ENCODE measurements around the gene COTL1.

DNA sequence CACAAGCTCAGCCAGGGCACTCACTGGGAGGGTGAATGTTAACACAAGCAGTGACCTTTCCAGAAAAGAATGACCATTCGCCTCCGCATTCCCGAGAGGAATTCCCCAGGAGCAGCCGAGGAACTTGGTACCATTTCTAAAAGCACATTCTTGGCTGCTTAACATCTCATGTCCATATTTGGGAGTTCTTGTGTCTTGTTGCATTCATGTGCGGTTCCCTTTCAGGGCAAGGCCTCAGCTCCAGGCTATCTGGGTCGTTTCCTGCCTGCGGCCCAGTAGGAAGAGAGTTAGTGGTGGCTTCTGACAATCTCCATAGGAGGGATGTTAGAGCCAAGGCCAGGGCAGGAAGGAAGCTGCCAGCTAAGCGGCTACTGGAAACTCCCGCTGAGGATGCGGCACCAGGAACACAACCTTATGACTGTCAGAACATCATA is 85.6 kb downstream of the COTL1 start:
- TF ChIP-seq, protein P1, sequence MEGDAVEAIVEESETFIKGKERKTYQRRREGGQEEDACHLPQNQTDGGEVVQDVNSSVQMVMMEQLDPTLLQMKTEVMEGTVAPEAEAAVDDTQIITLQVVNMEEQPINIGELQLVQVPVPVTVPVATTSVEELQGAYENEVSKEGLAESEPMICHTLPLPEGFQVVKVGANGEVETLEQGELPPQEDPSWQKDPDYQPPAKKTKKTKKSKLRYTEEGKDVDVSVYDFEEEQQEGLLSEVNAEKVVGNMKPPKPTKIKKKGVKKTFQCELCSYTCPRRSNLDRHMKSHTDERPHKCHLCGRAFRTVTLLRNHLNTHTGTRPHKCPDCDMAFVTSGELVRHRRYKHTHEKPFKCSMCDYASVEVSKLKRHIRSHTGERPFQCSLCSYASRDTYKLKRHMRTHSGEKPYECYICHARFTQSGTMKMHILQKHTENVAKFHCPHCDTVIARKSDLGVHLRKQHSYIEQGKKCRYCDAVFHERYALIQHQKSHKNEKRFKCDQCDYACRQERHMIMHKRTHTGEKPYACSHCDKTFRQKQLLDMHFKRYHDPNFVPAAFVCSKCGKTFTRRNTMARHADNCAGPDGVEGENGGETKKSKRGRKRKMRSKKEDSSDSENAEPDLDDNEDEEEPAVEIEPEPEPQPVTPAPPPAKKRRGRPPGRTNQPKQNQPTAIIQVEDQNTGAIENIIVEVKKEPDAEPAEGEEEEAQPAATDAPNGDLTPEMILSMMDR (IDR thresholded peaks at IDR 0.05), result no peak
- no peak for TF ChIP-seq POLR2A (IDR thresholded peaks at IDR 0.05)
- TF ChIP-seq EP300 (IDR thresholded peaks at IDR 0.05), result peak; percentile 14 to 89
